PC-3 (cell line): ENCODE results near the gene CDC37L1. TPM values are rescaled to one million over a fixed set of nuclear protein-coding genes. Genes with fewer than 3 reads are reported as not detected.

ENCODE experiments used
- ATAC-seq: fragments of 200-7000 bp; cut with Tn5 transposase; 2 replicates; pipeline ENCODE4 v1.9.1; 2020; ENCODE audit warnings: mild to moderate bottlenecking, moderate library complexity
- BruUV-seq: library from RNA; stranded (reverse); fragments of 400-500 nt; replicated peaks from 2 replicates; lab custom pipeline; 2021; lab: Mats Ljungman, UMichigan
- CTCF ChIA-PET: fragments of 300-600 bp; sonication (Branson Sonifier 250); formaldehyde crosslinking; loops from one replicate; lab custom pipeline; 2022; ENCODE audit warnings: antibody characterized with exemption; lab: Charles Lee
- POLR2A ChIA-PET: fragments of 300-600 bp; sonication (Branson Sonifier 250); formaldehyde crosslinking; loops from one replicate; lab custom pipeline; 2022; ENCODE audit warnings: antibody characterized with exemption; ENCODE audit not compliant: unreplicated experiment; lab: Charles Lee
- DNase-seq: peaks from one replicate; pipeline ENCODE4 v3.0.0-alpha.2; 2015
- H2AFZ ChIP-seq: fragments of 300-600 bp; sonication (generic); 2 replicates; pipeline ENCODE4 v1.6.0; 2016; ENCODE audit warnings: antibody characterized with exemption, low read length
- H3F3A ChIP-seq: fragments of 300-600 bp; sonication (generic); one replicate; pipeline ENCODE4 v1.6.0; 2017; ENCODE audit warnings: antibody characterized with exemption, low read length, control low read depth, mild to moderate bottlenecking; ENCODE audit not compliant: unreplicated experiment
- H3K27ac ChIP-seq: fragments of 300-600 bp; sonication (generic); 2 replicates; pipeline ENCODE4 v1.5.1; 2016; ENCODE audit warnings: mild to moderate bottlenecking, low read length
- H3K27me3 ChIP-seq: fragments of 300-600 bp; sonication (generic); 2 replicates; pipeline ENCODE4 v1.6.1; 2016; ENCODE audit warnings: low read length, mixed read lengths
- H3K36me3 ChIP-seq: fragments of 300-600 bp; sonication (generic); 2 replicates; pipeline ENCODE4 v1.6.1; 2016; ENCODE audit warnings: low read depth, mixed run types, low read length, mixed read lengths
- H3K4me1 ChIP-seq: fragments of 300-600 bp; sonication (generic); 2 replicates; pipeline ENCODE4 v1.5.1; 2016; ENCODE audit warnings: low read length; ENCODE audit not compliant: insufficient read depth
- H3K4me2 ChIP-seq: fragments of 300-600 bp; sonication (generic); 2 replicates; pipeline ENCODE4 v1.6.0; 2016; ENCODE audit warnings: low read length
- H3K4me3 ChIP-seq: fragments of 300-600 bp; sonication (generic); 2 replicates; pipeline ENCODE4 v1.5.1; 2016; ENCODE audit warnings: mild to moderate bottlenecking, low read length, mixed read lengths
- H3K79me2 ChIP-seq: fragments of 300-600 bp; sonication (generic); 2 replicates; pipeline ENCODE4 v1.6.1; 2017; ENCODE audit warnings: low read length, mixed read lengths
- H3K9ac ChIP-seq: fragments of 300-600 bp; sonication (generic); 2 replicates; pipeline ENCODE4 v1.6.0; 2016; ENCODE audit warnings: mild to moderate bottlenecking, low read length
- H3K9me2 ChIP-seq: fragments of 300-600 bp; sonication (generic); replicated peaks from 2 replicates; pipeline ENCODE4 v1.6.1; 2016; ENCODE audit warnings: mixed run types, low read length, mixed read lengths
- H3K9me3 ChIP-seq: fragments of 300-600 bp; sonication (generic); 2 replicates; pipeline ENCODE4 v1.6.1; 2016; ENCODE audit warnings: low read length, mixed read lengths
- H4K20me1 ChIP-seq: fragments of 300-600 bp; sonication (generic); 2 replicates; pipeline ENCODE4 v1.6.1; 2016; ENCODE audit warnings: low read length, mixed read lengths
- CTCF ChIP-seq: fragments of 300-600 bp; sonication (generic); conservative IDR thresholded peaks from 2 replicates; pipeline ENCODE4 v1.5.1; 2017; ENCODE audit warnings: antibody characterized with exemption, low read depth, mild to moderate bottlenecking, low read length
- EZH2 ChIP-seq: fragments of 300-600 bp; sonication (generic); IDR thresholded peaks from one replicate; pipeline ENCODE4 v1.6.1; 2017; ENCODE audit warnings: antibody characterized with exemption, mild to moderate bottlenecking, low read length; ENCODE audit not compliant: unreplicated experiment
- EZH2phosphoT487 ChIP-seq: fragments of 300-600 bp; sonication (generic); IDR thresholded peaks from 2 replicates; pipeline ENCODE4 v1.6.1; 2018; ENCODE audit warnings: mild to moderate bottlenecking, antibody characterized with exemption, low read length, borderline replicate concordance
- intact Hi-C: fragments of 100-400 bp; cut with micrococcal nuclease; formaldehyde crosslinking; loops from 2 replicates; pipeline ENCODE4 v1.9.0; 2023
- total RNA-seq: library from RNA; depleted of rRNA; stranded (reverse); fragments of >200 nt; gene quantifications from 2 replicates; pipeline ENCODE4 v1.2.3, GENCODE V29; 2014

CDC37L1 gene
- total RNA-seq, 1 experiment from 2014 or later, result 5.1 TPM

- Histone ChIP-seq H2AFZ (no peak overlapping the region), H3F3A (no peaks in the 10 kb centered on the region), H3K4me3 (no peak overlapping the region), H3K4me2 (no peak overlapping the region), H3K27me3 (no peaks in the 10 kb centered on the region), H3K36me3 (no peaks in the 10 kb centered on the region; the same call in 1 of the 2 replicates), H3K4me1 (no peaks in the 10 kb centered on the region), H3K9me3 (no peaks in the 10 kb centered on the region), H3K9ac (no peak overlapping the region), H3K9me2 (no peaks in the 10 kb centered on the region), H4K20me1 (no peaks in the 10 kb centered on the region), H3K27ac (no peak overlapping the region), H3K79me2 (no peaks in the 10 kb centered on the region)
- POLR2A ChIA-PET, result no interaction called here
- BruUV-seq, result no TSS peak
- DNase-seq (no peak), ATAC-seq (no peak)
- TF ChIP-seq EZH2phosphoT487, result no peak
- CTCF ChIA-PET, result no interaction called here
- intact Hi-C loops, result no loop called here
Measured at GRCh38 chr9:4689687-4690104, 10.3 kb downstream of the CDC37L1 start.

GRCh38 chr9:4690144-4690543, 10.8 kb downstream of the CDC37L1 start:
- intact Hi-C loops, result no loop called here
- TF ChIP-seq CTCF (no peak), EZH2phosphoT487 (no peak), EZH2 (no peak)
- Histone ChIP-seq H3K4me1 (no peaks in the 10 kb centered on the region), H3K4me2 (no peak overlapping the region), H3K9ac (no peak overlapping the region), H3K9me3 (no peaks in the 10 kb centered on the region), H3K79me2 (no peaks in the 10 kb centered on the region), H2AFZ (no peak overlapping the region), H3K27me3 (no peaks in the 10 kb centered on the region), H3K27ac (no peak overlapping the region), H3K4me3 (no peak overlapping the region), H3K36me3 (no peaks in the 10 kb centered on the region; the same call in 1 of the 2 replicates), H3K9me2 (no peaks in the 10 kb centered on the region), H4K20me1 (no peaks in the 10 kb centered on the region), H3F3A (no peaks in the 10 kb centered on the region)
- ATAC-seq, result no peak
- ChIA-PET CTCF (no interaction called here), POLR2A (no interaction called here)
- no peak for DNase-seq
- no TSS peak for BruUV-seq

- no peak overlapping the region for H3K27ac ChIP-seq
- intact Hi-C loops, result no loop called here
- ATAC-seq, result no peak
- no peak for DNase-seq
- H2AFZ ChIP-seq, result no peak overlapping the region
- TF ChIP-seq CTCF (no peak), EZH2 (no peak), EZH2phosphoT487 (no peak)
- H4K20me1 ChIP-seq, result no peaks in the 10 kb centered on the region
- H3K27me3 ChIP-seq, result no peaks in the 10 kb centered on the region
- no TSS peak for BruUV-seq
- POLR2A ChIA-PET, result no interaction called here
- no peak overlapping the region for H3K4me3 ChIP-seq
- CTCF ChIA-PET, result no interaction called here
- H3K9me2 ChIP-seq, result no peaks in the 10 kb centered on the region
- H3K79me2 ChIP-seq, result no peaks in the 10 kb centered on the region
- no peaks in the 10 kb centered on the region; the same call in 1 of the 2 replicates for H3K36me3 ChIP-seq
- no peaks in the 10 kb centered on the region for H3K4me1 ChIP-seq
- no peak overlapping the region for H3K9ac ChIP-seq
- H3K9me3 ChIP-seq, result no peaks in the 10 kb centered on the region
- H3K4me2 ChIP-seq, result no peak overlapping the region
- no peaks in the 10 kb centered on the region for H3F3A ChIP-seq
Measured at GRCh38 chr9:4691795-4692194, 12.4 kb downstream of the CDC37L1 start.
